Suprapubic skin (tissue), 4 donors: ENCODE measurements around the gene AP4M1.

Experiments used
- EP300 ChIP-seq: sonication (generic); formaldehyde crosslinking; IDR thresholded peaks from one replicate; pipeline ENCODE4 v1.6.1; 2017; ENCODE audit warnings: antibody characterized with exemption
- POLR2A ChIP-seq, 2 donors: fragments of 450-650 bp; IDR thresholded peaks; one replicate each; pipeline ENCODE4 v1.6.1; 2017; ENCODE audit warnings: antibody characterized with exemption in 2 of 2, mild to moderate bottlenecking in 2 of 2, moderate library complexity in 2 of 2
- POLR2AphosphoS5 ChIP-seq, 3 donors: sonication (generic); formaldehyde crosslinking; IDR thresholded peaks; one replicate each; pipeline ENCODE4 v1.6.1; 2017; ENCODE audit warnings: antibody characterized with exemption in 3 of 3
- TF ChIP-seq, protein P1 (sequence below), 2 donors: fragments of 200-600 bp in 1 of 2; fragments of 450-650 bp in 1 of 2; sonication (generic) in 1 of 2; IDR thresholded peaks; one replicate each; pipeline ENCODE4 v1.5.1; 2016 to 2019; ENCODE audit warnings: antibody characterized with exemption in 2 of 2, mild to moderate bottlenecking in 1 of 2, moderate library complexity in 1 of 2

DNA sequence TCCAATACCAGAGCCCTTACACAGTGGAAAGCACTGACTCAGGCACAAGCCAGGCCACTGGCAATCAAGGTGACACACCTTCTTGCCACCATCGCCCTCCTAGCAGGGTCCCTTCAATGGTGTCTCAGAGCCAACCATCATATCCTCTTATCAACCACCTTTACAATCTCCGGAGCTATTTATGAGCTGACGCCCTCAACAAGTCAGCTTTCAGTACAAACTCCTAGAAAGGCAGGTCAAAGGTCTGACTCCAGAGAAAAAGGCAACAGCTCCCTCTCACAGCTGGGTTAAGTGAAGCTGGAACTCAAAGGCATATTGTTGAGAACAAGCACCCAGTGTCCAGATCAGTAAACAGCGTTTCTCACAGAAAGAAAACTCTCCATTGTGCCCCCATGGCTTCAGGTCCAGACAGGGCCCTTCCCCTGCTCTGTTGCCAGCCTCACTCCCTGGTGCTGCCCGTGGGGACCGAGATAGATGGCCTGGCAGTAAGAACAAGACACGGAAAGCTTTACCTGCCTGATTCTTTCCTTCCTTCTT lies 22.4 kb upstream of the AP4M1 start:
- TF ChIP-seq POLR2A (IDR thresholded peaks at IDR 0.05) (no peak), EP300 (no peak), POLR2AphosphoS5 (IDR thresholded peaks at IDR 0.05) (no peak)
- TF ChIP-seq, protein P1, sequence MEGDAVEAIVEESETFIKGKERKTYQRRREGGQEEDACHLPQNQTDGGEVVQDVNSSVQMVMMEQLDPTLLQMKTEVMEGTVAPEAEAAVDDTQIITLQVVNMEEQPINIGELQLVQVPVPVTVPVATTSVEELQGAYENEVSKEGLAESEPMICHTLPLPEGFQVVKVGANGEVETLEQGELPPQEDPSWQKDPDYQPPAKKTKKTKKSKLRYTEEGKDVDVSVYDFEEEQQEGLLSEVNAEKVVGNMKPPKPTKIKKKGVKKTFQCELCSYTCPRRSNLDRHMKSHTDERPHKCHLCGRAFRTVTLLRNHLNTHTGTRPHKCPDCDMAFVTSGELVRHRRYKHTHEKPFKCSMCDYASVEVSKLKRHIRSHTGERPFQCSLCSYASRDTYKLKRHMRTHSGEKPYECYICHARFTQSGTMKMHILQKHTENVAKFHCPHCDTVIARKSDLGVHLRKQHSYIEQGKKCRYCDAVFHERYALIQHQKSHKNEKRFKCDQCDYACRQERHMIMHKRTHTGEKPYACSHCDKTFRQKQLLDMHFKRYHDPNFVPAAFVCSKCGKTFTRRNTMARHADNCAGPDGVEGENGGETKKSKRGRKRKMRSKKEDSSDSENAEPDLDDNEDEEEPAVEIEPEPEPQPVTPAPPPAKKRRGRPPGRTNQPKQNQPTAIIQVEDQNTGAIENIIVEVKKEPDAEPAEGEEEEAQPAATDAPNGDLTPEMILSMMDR (IDR thresholded peaks at IDR 0.05) = no peak
